Testis (tissue), 2 donors: ENCODE measurements around the gene GIMAP8.

Experiments used
- CTCF ChIP-seq, 3 experiments: fragments of 450-650 bp in 2 of 3; fragments of 200-600 bp in 1 of 3; sonication (generic) in 1 of 3; IDR thresholded peaks; one replicate each; pipeline ENCODE4 v1.5.1; 2016 to 2019; ENCODE audit warnings: antibody characterized with exemption in 3 of 3, mild to moderate bottlenecking in 2 of 3, moderate library complexity in 1 of 3
- POLR2A ChIP-seq: fragments of 450-650 bp; IDR thresholded peaks from one replicate; pipeline ENCODE4 v1.6.1; 2017; ENCODE audit warnings: antibody characterized with exemption, mild to moderate bottlenecking, moderate library complexity

- TF ChIP-seq POLR2A (no peak), CTCF (IDR thresholded peaks at IDR 0.05) (no peak)
Measured at GRCh38 chr7:150468241-150468640, 17.8 kb downstream of the GIMAP8 start.
